GM23338 (cell line): ENCODE data around the gene CDR2. TPM values are rescaled to one million over a fixed set of nuclear protein-coding genes. Genes with fewer than 3 reads are reported as not detected.

Experiments
- ATAC-seq: fragments of 200-7000 bp; cut with Tn5 transposase; 3 replicates; pipeline ENCODE4 v1.9.1; 2020
- DNase-seq: peaks from one replicate; pipeline ENCODE4 v3.0.0-alpha.2; 2015; ENCODE audit warnings: low spot score
- H2AFZ ChIP-seq: fragments of 200-600 bp; sonication (generic); 2 replicates; pipeline ENCODE4 v1.8.0; 2016; ENCODE audit warnings: antibody characterized with exemption, mild to moderate bottlenecking, moderate library complexity
- H3F3A ChIP-seq: fragments of 200-600 bp; sonication (generic); replicated peaks from 2 replicates; pipeline ENCODE4 v1.8.0; 2017; ENCODE audit warnings: antibody characterized with exemption, mixed run types, low read depth
- H3K27ac ChIP-seq: fragments of 200-600 bp; sonication (generic); 2 replicates; pipeline ENCODE4 v1.6.1; 2016; ENCODE audit warnings: low read depth
- H3K27me3 ChIP-seq: fragments of 200-600 bp; sonication (generic); 2 replicates; pipeline ENCODE4 v1.8.0; 2016; ENCODE audit warnings: mild to moderate bottlenecking, mixed run types, moderate library complexity; ENCODE audit not compliant: insufficient read depth
- H3K36me3 ChIP-seq: fragments of 200-600 bp; sonication (generic); 2 replicates; pipeline ENCODE4 v1.8.0; 2016; ENCODE audit warnings: mild to moderate bottlenecking; ENCODE audit not compliant: insufficient read depth
- H3K4me1 ChIP-seq: fragments of 200-600 bp; sonication (generic); 2 replicates; pipeline ENCODE4 v1.8.0; 2016; ENCODE audit warnings: mild to moderate bottlenecking, moderate library complexity; ENCODE audit not compliant: insufficient read depth
- H3K4me2 ChIP-seq: fragments of 200-600 bp; sonication (generic); 2 replicates; pipeline ENCODE4 v1.7.1; 2017; ENCODE audit warnings: mixed run types
- H3K4me3 ChIP-seq: fragments of 200-600 bp; sonication (generic); 2 replicates; pipeline ENCODE4 v1.6.1; 2016; ENCODE audit warnings: mixed run types
- H3K79me2 ChIP-seq: fragments of 200-600 bp; sonication (generic); replicated peaks from 2 replicates; pipeline ENCODE4 v1.8.0; 2017; ENCODE audit warnings: mild to moderate bottlenecking; ENCODE audit not compliant: insufficient read depth
- H3K9me2 ChIP-seq: fragments of 200-600 bp; sonication (generic); 2 replicates; pipeline ENCODE4 v1.8.0; 2017; ENCODE audit not compliant: insufficient read depth
- H4K20me1 ChIP-seq: fragments of 200-600 bp; sonication (generic); replicated peaks from 2 replicates; pipeline ENCODE4 v1.8.0; 2017; ENCODE audit warnings: mild to moderate bottlenecking; ENCODE audit not compliant: insufficient read depth
- H3K27ac Mint-ChIP-seq: 2 replicates; pipeline ENCODE4 v1.8.0; 2020; ENCODE audit warnings: inconsistent platforms, mild to moderate bottlenecking, moderate library complexity, mixed read lengths
- H3K27me3 Mint-ChIP-seq: 3 replicates; pipeline ENCODE4 v1.8.0; 2022; ENCODE audit warnings: low read depth, mild to moderate bottlenecking, moderate library complexity, mixed read lengths, inconsistent platforms; ENCODE audit not compliant: insufficient read depth, poor library complexity
- H3K36me3 Mint-ChIP-seq: 3 replicates; pipeline ENCODE4 v1.8.0; 2021; ENCODE audit warnings: low read depth, mild to moderate bottlenecking, inconsistent platforms, moderate library complexity, mixed read lengths
- H3K4me1 Mint-ChIP-seq: 3 replicates; pipeline ENCODE4 v1.8.0; 2020; ENCODE audit warnings: mild to moderate bottlenecking, inconsistent platforms, mixed read lengths
- H3K4me3 Mint-ChIP-seq: 3 replicates; pipeline ENCODE4 v1.8.0; 2021; ENCODE audit warnings: moderate library complexity, mild to moderate bottlenecking, inconsistent platforms, mixed read lengths
- H3K9me3 Mint-ChIP-seq: 3 replicates; pipeline ENCODE4 v1.8.0; 2020; ENCODE audit warnings: moderate library complexity, mild to moderate bottlenecking, inconsistent platforms, mixed read lengths
- CREB1 ChIP-seq: fragments of 250-450 bp; sonication (Bioruptor Pico); IDR thresholded peaks from 2 replicates; pipeline ENCODE4 v1.5.0; 2020; ENCODE audit warnings: low read depth, mild to moderate bottlenecking, moderate library complexity
- EZH2phosphoT487 ChIP-seq: fragments of 200-600 bp; sonication (generic); IDR thresholded peaks from one replicate; pipeline ENCODE4 v1.8.1; 2018; ENCODE audit warnings: antibody characterized with exemption; ENCODE audit not compliant: unreplicated experiment
- JUNB ChIP-seq: IDR thresholded peaks from one replicate; pipeline ENCODE4 v1.6.1; 2016; ENCODE audit warnings: antibody characterized with exemption; ENCODE audit not compliant: unreplicated experiment
- NANOG ChIP-seq: IDR thresholded peaks from 2 replicates; pipeline ENCODE4 v1.6.1; 2016; ENCODE audit warnings: antibody characterized with exemption, borderline replicate concordance
- STAT1 ChIP-seq: IDR thresholded peaks from one replicate; pipeline ENCODE4 v1.6.1; 2016; ENCODE audit warnings: antibody characterized with exemption; ENCODE audit not compliant: unreplicated experiment
- ZNF114 ChIP-seq: fragments of 250-450 bp; sonication (Bioruptor Pico); IDR thresholded peaks from 2 replicates; pipeline ENCODE4 v1.5.0; 2020; ENCODE audit warnings: mild to moderate bottlenecking, moderate library complexity
- polyA plus RNA-seq: library from polyadenylated mRNA; unstranded; fragments of >200 nt; fragmentation: Nextera tagmentation; extraction: Ambion mirVana; gene quantifications from 2 replicates; pipeline ENCODE4 v1.2.1, GENCODE V29; 2016
- total RNA-seq: library from RNA; depleted of rRNA; stranded (reverse); fragments of >200 nt; shearing (Covaris generic); gene quantifications from 2 replicates; pipeline ENCODE4 v1.2.3, GENCODE V29; 2014
- TF ChIP-seq, protein P1 (sequence below): IDR thresholded peaks from 2 replicates; pipeline ENCODE4 v1.6.1; 2016; ENCODE audit warnings: antibody characterized with exemption
- TF ChIP-seq, protein P2 (sequence below): IDR thresholded peaks from one replicate; pipeline ENCODE4 v1.6.1; 2018; ENCODE audit warnings: antibody characterized with exemption; ENCODE audit not compliant: unreplicated experiment

The CDR2 gene
- total and polyA plus RNA-seq, 2 experiments from 2014 or later: 17.7 to 39.3 TPM

DNA sequence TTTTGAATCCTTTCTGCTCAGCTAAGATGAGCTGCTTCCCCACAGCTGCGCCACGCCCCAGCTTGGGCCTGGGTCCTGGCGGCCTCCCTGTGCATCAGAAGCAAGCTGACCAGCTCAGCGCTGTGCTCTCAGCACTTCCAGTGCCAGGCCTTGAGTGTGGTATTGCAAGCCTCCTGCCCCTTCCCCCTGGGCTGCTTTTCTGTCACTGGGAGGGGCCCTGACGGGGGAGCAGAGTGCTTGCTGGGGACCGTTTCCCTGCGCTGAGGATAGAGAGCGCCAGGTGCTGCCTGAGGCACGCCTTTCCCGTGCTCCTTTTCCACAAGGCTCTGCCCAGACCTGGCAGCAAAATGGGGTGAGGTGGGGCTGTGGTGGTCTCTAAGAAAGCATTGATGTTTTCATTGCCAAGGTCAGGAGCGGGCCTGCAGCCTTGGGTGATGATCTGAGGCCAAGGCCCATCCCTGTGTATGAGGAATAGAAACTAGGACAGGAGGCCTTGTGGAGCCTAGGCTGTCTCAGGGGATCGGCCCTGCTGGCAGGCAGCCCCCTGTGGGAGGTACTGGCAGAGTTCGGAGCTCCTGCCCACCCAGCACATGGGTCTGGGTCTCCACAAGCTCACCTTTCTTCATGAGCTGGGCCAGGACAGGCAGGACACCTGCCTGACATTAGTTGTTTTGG, 47.5 kb downstream of the CDR2 start:
- Histone ChIP-seq H3K9me2 (no peaks in the 10 kb centered on the region), H3K4me1 (no peaks in the 10 kb centered on the region), H3K36me3 (peaks cover 51% of the 10 kb centered on the region), H3K27me3 (no peaks in the 10 kb centered on the region), H4K20me1 (peaks cover 9% of the 10 kb centered on the region), H2AFZ (no peak overlapping the region), H3F3A (peaks cover 5% of the 10 kb centered on the region), H3K27ac (no peak overlapping the region), H3K4me3 (no peak overlapping the region), H3K79me2 (peaks cover 10% of the 10 kb centered on the region), H3K4me2 (no peak overlapping the region)
- ATAC-seq (no peak), DNase-seq (no peak)
- no peaks in the 10 kb centered on the region for H3K4me1 Mint-ChIP-seq
- no peak overlapping the region for H3K4me3 Mint-ChIP-seq
- no peak for TF ChIP-seq EZH2phosphoT487
- no peak overlapping the region for H3K27ac Mint-ChIP-seq
- peaks cover 15% of the 10 kb centered on the region for H3K27me3 Mint-ChIP-seq
- H3K9me3 Mint-ChIP-seq: no peaks in the 10 kb centered on the region
- H3K36me3 Mint-ChIP-seq: peaks cover 75% of the 10 kb centered on the region

DNA sequence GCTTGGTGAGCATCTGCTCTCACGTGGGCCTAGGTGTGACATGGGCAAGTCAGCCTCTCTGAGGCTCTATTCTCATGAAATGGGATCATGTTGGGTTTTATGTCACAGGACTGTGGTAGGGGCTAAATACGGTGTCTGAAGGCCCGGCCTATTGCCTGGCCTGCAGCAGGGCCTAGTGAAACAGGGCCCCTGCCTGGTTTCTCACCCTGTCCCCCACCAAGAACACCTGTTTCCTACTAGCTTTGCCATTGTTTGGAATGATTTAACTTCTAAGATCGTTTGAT, 48.1 kb downstream of the CDR2 start:
- DNase-seq: no peak
- no peaks in the 10 kb centered on the region; the same call in none of the 2 replicates for H3F3A ChIP-seq
- H4K20me1 ChIP-seq: peaks cover 3% of the 10 kb centered on the region
- H3K27me3 ChIP-seq: no peaks in the 10 kb centered on the region
- Mint-ChIP-seq H3K27ac (no peak overlapping the region), H3K27me3 (peaks cover 15% of the 10 kb centered on the region), H3K4me3 (no peak overlapping the region), H3K4me1 (peaks cover 1% of the 10 kb centered on the region; the same call in 1 of the 3 replicates), H3K9me3 (no peaks in the 10 kb centered on the region), H3K36me3 (peaks cover 73% of the 10 kb centered on the region)
- no peak overlapping the region for H3K4me2 ChIP-seq
- H3K27ac ChIP-seq: no peak overlapping the region
- H3K4me3 ChIP-seq: no peak overlapping the region
- no peaks in the 10 kb centered on the region for H3K9me2 ChIP-seq
- ATAC-seq: no peak
- H3K79me2 ChIP-seq: peaks cover 15% of the 10 kb centered on the region
- H3K36me3 ChIP-seq: peaks cover 50% of the 10 kb centered on the region
- no peaks in the 10 kb centered on the region for H3K4me1 ChIP-seq
- TF ChIP-seq EZH2phosphoT487: no peak
- no peak for TF ChIP-seq CREB1 (CRISPR knock-in tag)
- TF ChIP-seq STAT1: no peak
- TF ChIP-seq ZNF114: no peak
- no peak for TF ChIP-seq JUNB
- TF ChIP-seq NANOG: no peak
- H2AFZ ChIP-seq: no peak overlapping the region

DNA sequence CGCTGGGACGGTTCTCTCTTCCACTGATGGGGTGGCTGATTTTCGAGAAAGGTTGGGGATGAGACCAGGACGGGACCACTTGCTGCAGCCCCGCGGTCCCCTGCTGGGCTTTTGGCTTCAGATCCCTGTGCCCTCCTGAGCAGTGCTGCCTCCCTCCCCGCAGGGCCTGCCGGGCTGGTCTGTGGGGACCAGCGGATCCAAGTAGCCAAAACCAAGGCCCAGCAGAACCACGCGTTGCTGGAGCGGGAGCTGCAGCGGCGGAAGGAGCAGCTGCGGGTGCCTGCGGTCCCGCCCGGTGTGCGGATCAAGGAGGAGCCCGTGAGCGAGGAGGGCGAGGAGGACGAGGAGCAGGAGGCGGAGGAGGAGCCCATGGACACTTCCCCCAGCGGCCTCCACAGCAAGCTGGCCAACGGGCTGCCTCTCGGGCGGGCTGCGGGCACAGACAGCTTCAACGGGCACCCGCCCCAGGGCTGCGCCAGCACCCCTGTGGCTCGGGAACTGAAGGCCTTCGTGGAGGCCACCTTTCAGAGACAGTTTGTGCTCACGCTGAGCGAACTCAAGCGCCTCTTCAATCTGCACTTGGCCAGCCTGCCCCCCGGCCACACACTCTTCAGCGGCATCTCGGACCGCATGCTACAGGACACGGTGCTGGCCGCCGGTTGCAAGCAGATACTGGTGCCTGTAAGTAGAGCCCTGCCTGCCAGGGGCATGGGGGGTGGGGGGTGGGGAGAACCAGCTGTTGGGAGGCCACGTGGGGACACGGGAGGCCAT, 48.6 kb downstream of the CDR2 start:
- DNase-seq: no peak
- TF ChIP-seq CREB1 (CRISPR knock-in tag) (no peak), STAT1 (no peak), ZNF114 (no peak)
- TF ChIP-seq, protein P1, sequence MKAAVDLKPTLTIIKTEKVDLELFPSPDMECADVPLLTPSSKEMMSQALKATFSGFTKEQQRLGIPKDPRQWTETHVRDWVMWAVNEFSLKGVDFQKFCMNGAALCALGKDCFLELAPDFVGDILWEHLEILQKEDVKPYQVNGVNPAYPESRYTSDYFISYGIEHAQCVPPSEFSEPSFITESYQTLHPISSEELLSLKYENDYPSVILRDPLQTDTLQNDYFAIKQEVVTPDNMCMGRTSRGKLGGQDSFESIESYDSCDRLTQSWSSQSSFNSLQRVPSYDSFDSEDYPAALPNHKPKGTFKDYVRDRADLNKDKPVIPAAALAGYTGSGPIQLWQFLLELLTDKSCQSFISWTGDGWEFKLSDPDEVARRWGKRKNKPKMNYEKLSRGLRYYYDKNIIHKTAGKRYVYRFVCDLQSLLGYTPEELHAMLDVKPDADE: no peak
- TF ChIP-seq, protein P2, sequence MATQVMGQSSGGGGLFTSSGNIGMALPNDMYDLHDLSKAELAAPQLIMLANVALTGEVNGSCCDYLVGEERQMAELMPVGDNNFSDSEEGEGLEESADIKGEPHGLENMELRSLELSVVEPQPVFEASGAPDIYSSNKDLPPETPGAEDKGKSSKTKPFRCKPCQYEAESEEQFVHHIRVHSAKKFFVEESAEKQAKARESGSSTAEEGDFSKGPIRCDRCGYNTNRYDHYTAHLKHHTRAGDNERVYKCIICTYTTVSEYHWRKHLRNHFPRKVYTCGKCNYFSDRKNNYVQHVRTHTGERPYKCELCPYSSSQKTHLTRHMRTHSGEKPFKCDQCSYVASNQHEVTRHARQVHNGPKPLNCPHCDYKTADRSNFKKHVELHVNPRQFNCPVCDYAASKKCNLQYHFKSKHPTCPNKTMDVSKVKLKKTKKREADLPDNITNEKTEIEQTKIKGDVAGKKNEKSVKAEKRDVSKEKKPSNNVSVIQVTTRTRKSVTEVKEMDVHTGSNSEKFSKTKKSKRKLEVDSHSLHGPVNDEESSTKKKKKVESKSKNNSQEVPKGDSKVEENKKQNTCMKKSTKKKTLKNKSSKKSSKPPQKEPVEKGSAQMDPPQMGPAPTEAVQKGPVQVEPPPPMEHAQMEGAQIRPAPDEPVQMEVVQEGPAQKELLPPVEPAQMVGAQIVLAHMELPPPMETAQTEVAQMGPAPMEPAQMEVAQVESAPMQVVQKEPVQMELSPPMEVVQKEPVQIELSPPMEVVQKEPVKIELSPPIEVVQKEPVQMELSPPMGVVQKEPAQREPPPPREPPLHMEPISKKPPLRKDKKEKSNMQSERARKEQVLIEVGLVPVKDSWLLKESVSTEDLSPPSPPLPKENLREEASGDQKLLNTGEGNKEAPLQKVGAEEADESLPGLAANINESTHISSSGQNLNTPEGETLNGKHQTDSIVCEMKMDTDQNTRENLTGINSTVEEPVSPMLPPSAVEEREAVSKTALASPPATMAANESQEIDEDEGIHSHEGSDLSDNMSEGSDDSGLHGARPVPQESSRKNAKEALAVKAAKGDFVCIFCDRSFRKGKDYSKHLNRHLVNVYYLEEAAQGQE: no peak

More for the DNA sequence above, 48.6 kb downstream of the CDR2 start:
- Histone ChIP-seq H3K9me2 (no peaks in the 10 kb centered on the region), H3K27ac (no peak overlapping the region), H3K4me2 (no peak overlapping the region), H3K27me3 (no peaks in the 10 kb centered on the region), H3K4me1 (no peaks in the 10 kb centered on the region), H3K79me2 (peaks cover 15% of the 10 kb centered on the region), H3K36me3 (peaks cover 47% of the 10 kb centered on the region), H4K20me1 (no peaks in the 10 kb centered on the region; the same call in 1 of the 2 replicates), H2AFZ (no peak overlapping the region), H3K4me3 (no peak overlapping the region), H3F3A (peaks cover 2% of the 10 kb centered on the region)
- H3K27me3 Mint-ChIP-seq: peaks cover 15% of the 10 kb centered on the region
- peaks cover 2% of the 10 kb centered on the region; the same call in 1 of the 3 replicates for H3K4me1 Mint-ChIP-seq
- no peak overlapping the region for H3K27ac Mint-ChIP-seq
- no peak for ATAC-seq
- H3K9me3 Mint-ChIP-seq: no peaks in the 10 kb centered on the region
- H3K4me3 Mint-ChIP-seq: no peak overlapping the region
- peaks cover 75% of the 10 kb centered on the region for H3K36me3 Mint-ChIP-seq
